LNCaP clone FGC (cell line): Measurements from ENCODE around the gene TBX1.
A peak's percentile ranks its signal among the peaks of the same experiment; 100 is the strongest.

Source experiments
- DNase-seq: peaks from one replicate; pipeline ENCODE4 v3.0.0-alpha.2; 2011; ENCODE audit warnings: low read depth
- H3K4me3 ChIP-seq: 2 replicates; pipeline ENCODE4 v1.5.1; 2011; ENCODE audit warnings: mild to moderate bottlenecking, low read depth, low read length, control low read depth
- CTCF ChIP-seq: IDR thresholded peaks from 2 replicates; pipeline ENCODE4 v1.5.1; 2012; ENCODE audit warnings: mild to moderate bottlenecking; ENCODE audit not compliant: control insufficient read depth, insufficient read depth; ENCODE audit errors: extremely low read depth

Gene TBX1

GRCh38 chr22:19799322-19800190 lies 39.0 kb downstream of the TBX1 start:
- H3K4me3 ChIP-seq, result no peak overlapping the region
- no peak for TF ChIP-seq CTCF
- DNase-seq, result no peak

- DNase-seq, result no peak
- H3K4me3 ChIP-seq, result no peak overlapping the region
- no peak for TF ChIP-seq CTCF
Measured at GRCh38 chr22:19800306-19800705, 39.7 kb downstream of the TBX1 start.

- TF ChIP-seq CTCF, result peak; percentile 28
- no peak for DNase-seq
- H3K4me3 ChIP-seq, result no peak overlapping the region
Measured at GRCh38 chr22:19800761-19801244, 40.2 kb downstream of the TBX1 start.

GRCh38 chr22:19801340-19802000 lies 40.9 kb downstream of the TBX1 start:
- DNase-seq, result no peak
- no peak for TF ChIP-seq CTCF
- H3K4me3 ChIP-seq, result no peak overlapping the region

- DNase-seq, result no peak
- H3K4me3 ChIP-seq, result no peak overlapping the region
- no peak for TF ChIP-seq CTCF
Measured at GRCh38 chr22:19802001-19802893, 41.7 kb downstream of the TBX1 start.

- peak; percentile 2 for DNase-seq
- no peak for TF ChIP-seq CTCF
- no peak overlapping the region for H3K4me3 ChIP-seq
Measured at GRCh38 chr22:19802894-19803735, 42.5 kb downstream of the TBX1 start.
